HG02588 (cell line): Measurements from ENCODE around the gene RCVRN.
"Not testable (repeated sequence)": the region's sequence is repeated elsewhere in the genome, so short reads cannot be mapped to it uniquely, and the experiment has no call there.

Experiments
- ATAC-seq: cut with Tn5 transposase; IDR thresholded peaks from one replicate; pipeline ENCODE4 v1.9.1; 2021; ENCODE audit warnings: mild to moderate bottlenecking, moderate library complexity; ENCODE audit not compliant: unreplicated experiment

Gene RCVRN

GRCh38 chr17:9922012-9922848 is 17.2 kb upstream of the RCVRN start:
- no peak for ATAC-seq

- not testable (repeated sequence) for ATAC-seq
Measured at GRCh38 chr17:9921216-9921615, 16.1 kb upstream of the RCVRN start.

- ATAC-seq: no peak
Measured at GRCh38 chr17:9918804-9919352, 13.8 kb upstream of the RCVRN start.

DNA sequence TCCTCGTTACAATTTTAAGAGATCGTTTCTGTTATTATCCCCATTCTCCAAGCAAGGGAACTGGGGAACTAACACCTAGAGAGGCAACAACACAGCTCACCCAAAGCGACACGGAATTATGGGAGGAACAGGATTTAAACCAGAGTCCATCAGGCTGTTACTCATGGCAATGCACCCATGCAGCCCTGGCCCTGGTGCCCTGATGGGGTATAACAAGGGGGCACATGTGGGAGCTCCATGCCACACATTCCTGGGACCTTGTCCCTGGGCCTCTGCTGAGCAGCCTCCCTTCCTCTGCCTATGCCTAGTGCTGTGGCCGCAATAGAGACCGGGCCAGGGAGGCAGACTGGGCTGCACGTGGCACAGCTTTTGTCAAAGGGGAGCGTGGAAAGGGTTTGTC is 13.3 kb upstream of the RCVRN start:
- no peak for ATAC-seq

GRCh38 chr17:9917801-9918200 is 12.7 kb upstream of the RCVRN start:
- no peak for ATAC-seq

- no peak for ATAC-seq
Measured at GRCh38 chr17:9917131-9917530, 12.1 kb upstream of the RCVRN start.

DNA sequence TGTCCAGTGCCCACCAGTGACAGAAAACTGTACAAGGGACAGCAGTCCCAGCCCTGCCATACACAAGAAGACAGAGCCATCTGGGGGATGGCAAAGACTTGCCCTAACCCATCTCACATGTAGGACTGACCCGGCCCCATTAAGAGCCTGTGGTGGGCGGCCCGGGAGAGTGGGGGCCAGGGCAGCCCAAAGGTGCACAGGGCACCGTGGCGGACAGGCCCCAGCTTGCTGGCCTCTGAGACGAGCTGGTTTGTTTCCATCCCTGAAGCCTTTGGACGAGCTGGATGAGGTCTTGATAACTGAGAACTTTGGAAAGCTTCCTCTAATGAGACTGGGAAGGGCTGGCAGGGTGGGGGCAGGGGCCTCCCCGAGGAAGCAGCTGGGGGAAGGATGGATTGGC is 11.0 kb upstream of the RCVRN start:
- ATAC-seq: no peak

DNA sequence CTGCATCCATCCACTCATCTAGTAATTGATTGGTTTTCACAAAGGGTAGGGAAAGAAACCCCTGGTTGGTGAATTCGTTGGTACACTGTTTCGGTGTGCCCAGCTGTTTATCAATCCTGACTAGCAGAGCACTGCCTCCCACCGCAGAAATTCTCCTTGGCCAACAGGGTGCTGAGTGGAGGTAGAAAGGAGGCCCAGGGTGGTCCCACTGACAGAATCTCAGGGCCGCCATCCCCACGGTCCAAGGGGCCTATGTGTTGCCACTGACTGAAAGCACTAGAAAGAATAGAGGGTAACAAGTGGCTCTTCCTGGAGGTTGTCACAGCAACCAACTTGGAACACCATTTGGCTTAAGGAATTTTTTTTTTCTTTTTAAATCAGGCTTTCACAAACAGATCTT is 8.4 kb upstream of the RCVRN start:
- ATAC-seq: no peak

DNA sequence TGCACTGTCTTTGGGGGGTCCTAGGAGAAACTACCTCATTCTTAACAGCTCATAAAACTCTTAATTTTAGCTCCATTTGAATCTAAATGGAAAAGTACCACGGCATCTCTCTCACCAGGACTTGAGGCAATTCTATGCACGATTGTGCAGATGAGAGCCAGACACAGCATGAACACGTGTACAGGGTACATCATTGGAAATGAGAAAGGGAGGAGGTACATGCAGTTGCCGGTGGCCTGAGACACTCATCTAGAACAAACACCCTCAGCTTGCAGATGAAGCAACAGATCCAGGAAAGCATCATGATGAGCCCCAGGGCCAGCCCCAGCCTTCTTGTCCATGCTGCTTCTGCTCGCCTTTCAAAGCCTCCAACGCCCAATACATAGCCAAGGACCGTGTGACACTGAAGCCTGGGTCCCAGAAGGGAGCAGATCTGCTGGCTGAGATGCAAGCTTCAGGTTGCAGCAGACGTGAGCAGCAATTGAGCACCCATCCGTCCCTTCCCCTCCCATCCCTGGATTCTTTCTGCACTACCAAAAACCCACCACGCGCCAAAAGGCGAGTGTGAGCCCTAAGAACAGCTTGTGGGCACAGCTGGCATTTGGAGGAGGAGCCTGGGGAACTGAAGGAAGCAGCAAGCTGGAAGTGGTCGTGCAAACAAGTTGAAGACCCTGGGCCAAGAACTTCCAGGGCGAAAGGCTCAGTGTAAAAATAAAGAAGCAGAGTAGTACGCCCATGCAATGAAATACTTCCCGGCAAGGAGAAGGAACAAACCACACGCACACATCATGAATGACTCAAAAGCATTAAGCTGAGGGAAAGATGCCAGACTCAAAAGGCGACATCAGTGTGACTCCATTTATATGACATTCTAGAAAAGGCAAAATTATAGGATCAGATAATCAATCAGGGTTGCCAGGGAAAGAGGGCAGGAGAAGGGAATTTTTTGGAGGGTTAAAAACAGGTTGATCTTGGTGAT is 7.3 kb upstream of the RCVRN start:
- no peak for ATAC-seq

- no peak for ATAC-seq
Measured at GRCh38 chr17:9911089-9911488, 6.0 kb upstream of the RCVRN start.

DNA sequence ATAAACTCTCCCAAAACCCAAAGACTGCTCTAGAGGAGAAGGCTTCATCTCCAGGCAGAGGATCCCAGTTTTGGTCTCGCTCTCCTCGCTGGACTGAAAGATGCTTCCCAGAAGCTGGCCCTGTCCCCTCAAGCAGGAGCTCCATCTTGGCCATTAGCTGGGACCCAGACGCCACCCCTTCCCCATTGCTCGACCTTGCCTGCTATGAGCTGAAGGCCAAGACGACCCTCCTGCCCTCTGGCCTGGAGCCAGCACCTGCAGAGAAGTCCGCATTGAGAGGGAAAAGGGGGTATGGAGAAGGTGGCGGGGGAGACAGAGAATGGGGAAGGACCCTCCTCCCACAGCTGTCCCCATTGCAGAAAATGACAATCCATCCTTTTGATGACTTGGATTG is 3.6 kb upstream of the RCVRN start:
- ATAC-seq: no peak

- no peak for ATAC-seq
Measured at GRCh38 chr17:9907883-9908648, 3.0 kb upstream of the RCVRN start.

DNA sequence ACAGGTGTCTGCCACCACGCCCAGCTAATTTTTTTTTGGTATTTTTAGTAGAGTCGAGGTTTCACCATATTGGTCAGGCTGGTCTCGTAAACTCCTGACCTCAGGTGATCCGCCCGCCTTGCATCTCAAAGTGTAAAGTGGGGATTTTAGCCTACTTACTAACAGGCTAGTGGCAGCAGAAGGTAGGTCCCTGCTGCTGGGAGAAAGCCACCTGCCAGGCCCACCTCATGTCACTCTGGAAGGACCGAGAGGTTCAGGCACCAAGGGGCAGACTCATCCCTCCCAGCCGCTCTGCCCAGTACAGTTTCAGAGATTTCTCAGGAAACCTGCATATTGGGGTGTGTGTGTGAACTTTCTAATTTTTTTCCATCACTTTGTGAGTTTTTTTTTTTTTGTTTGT is 2.1 kb upstream of the RCVRN start:
- no peak for ATAC-seq

GRCh38 chr17:9906616-9907015 is 1.5 kb upstream of the RCVRN start:
- no peak for ATAC-seq

- no peak for ATAC-seq
Measured at GRCh38 chr17:9905902-9906301, 831 bp upstream of the RCVRN start.

DNA sequence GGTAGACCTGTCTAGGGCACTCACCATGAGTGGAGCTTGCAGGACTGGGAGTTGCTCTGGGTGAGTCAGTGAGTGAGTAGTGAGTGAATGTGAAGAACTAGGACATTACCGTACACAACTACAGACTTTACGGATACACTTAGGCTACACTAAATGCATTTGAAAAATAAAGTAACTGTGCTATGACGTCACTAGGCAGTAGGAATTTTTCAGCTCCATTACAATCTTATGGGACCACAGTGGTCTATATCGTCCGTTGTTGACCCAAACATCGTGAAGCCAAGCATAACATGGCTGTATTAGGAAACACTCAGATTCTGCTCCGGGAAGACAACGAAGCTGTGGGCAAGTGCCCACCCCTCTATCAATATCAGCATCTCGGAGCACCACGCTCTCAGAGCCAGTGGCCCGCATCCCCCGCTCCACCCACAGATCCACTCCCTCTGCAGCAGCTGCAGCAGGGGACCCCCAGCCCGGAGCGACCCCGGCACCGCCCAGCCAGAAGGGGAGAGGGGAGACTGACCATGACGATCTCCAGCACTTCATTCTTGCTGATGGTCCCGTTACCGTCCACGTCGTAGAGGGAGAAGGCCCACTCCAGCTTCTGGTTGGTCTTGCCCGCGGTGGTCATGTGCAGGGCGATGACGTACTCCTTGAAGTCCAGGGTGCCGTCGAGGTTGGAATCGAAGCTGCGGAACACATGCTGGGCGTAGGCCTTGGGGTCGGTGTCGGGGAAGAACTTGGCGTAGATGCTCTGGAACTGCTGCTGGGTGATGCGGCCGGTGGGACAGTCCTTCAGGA is 594 bp downstream of the RCVRN start:
- ATAC-seq: no peak

DNA sequence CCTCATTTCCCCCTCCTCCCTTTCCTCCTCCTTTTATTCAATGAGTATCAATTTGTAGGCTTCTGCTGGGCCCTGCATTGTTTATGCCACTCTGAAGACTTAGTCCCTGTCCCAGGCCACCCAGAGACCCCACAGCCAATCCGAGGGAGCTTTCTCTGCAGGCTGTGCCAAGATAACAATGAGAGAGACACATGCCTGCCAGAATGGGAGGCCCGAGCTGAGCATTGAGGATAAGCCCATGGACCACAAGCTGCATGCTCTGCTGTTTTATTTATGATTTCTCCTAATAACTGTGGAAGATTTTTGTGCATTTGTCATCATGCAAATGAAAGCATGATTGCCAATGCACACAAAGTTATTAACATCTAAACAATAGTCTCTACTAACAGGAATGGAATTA is 3.0 kb downstream of the RCVRN start:
- no peak for ATAC-seq

- no peak for ATAC-seq
Measured at GRCh38 chr17:9900784-9901183, 4.3 kb downstream of the RCVRN start.

GRCh38 chr17:9900044-9900594 is 5.0 kb downstream of the RCVRN start:
- no peak for ATAC-seq
